Measurements from ENCODE around the gene VTCN1.
"Not testable (repeated sequence)": the region's sequence is repeated elsewhere in the genome, so short reads cannot be mapped to it uniquely, and the experiment has no call there.

Gene VTCN1

DNA sequence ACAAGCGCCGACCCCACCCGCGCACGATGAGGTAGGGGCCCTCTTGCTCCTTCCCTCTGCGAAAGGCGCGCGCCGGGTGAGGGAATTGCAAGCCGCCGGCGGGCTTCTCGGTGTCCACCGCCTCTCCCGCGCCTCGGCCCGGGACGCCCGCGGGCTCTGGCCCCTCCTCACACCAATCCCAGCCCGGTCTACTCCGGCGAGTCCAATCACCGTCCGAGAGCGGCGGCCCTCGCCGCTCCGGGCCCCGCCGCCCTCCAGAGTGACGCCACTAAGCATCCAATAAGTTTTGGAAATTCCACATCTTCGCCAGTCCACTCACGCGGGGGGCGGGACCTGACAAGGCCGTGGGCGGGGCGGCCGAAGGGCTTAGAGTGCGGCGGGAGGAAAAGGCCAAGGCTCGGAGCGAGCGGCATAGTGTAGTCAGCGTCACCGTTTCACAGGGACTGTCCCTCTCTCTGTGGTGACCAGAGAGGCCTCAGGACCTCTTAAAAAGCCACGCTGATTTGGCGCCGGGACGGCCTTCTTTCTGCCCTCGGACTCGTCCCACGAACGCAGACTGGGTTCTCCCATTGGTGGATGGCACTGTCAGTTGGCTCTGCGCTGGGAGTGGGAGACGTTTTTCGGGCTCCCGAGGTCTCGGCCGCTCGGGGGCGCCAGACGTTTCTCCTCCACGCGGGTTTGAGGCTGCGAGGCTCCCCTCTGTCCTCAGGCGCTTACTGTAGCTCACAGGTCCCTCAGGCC is 89.0 kb downstream of the VTCN1 start, which contains the start of gene TRIM45:
Gene TRIM45 (minus strand): TSS at position 161 of the 741 bp plus-strand sequence. CDS start 548 bp downstream, outside the sequence.
- DNase-seq, result peak; percentile 95

DNA sequence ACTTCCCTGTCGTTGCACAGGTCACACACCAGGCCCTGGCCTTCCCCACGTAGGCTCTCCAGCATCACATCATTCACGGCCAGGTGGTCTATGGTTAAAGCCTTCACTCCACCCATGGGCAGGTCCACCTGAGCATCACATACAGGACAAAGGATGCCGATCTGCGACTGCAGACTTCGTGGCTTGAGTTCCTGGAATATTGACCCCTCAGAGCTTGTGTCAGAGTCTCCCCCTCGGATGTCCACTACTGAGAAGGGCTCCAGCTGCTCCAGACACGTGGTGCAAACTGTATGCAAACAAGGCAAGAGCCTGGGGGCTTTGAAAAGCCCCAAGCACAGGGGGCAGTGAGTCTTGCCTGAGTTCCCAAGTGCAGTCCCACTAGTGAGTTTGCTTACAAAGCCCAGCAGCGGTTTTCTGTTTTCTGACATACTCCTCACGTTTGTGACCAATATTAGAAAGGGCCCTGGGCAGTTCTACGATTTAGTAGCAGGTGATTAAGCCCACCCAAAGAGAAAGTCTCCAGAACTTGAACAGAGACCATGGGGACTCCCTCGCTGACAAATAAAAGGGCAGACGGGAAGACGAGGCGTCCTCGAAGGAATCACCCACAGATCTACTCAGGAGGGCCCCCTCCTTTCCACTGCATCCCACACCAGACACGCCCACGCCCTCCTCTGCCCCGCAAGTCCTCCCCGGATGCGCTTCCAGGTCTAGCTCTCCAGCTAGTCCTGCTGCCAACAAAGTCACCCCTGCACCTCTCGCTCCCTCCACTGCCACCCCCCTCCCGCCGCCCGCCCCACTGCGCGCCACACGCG is 89.7 kb downstream of the VTCN1 start:
- DNase-seq, result peak; percentile 78

DNA sequence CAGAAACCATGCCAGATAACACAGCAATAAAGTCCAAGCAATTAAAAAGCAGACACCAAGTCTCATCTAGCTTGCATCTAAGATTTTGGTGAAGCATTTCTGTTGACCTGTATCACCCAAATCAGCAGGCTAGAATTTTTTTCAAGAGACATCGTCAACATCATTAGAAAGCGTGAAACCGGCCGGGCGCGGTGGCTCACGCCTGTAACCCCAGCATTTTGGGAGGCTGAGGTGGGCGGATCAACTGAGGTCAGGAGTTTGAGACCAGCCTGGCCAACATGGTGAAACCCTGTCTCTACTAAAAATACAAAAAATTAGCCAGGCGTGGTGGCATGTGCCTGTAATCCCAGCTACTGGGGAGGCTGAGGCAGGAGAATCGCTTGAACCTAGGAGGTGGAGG is 91.6 kb downstream of the VTCN1 start:
- DNase-seq, result not testable (repeated sequence)

DNA sequence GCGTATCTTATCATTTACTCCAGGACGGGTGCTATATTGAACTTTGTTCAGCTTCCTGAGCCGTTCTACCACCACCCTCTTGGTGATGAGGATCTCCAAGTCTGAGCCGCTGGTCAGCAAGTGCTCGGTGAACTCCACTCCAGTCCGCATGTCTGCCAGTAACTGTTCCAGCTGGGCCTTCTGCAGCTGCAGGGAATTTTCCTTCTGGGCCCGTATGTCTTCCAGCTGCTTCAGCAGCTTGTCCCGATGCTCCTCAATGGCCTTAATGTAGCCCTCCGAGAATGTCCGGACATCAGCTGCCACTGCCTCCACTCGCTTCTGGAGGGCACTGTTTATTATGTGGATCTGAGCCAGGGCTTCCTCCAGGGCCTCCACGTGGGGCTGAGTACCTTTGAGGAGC is 92.6 kb downstream of the VTCN1 start:
- DNase-seq, result no peak

DNA sequence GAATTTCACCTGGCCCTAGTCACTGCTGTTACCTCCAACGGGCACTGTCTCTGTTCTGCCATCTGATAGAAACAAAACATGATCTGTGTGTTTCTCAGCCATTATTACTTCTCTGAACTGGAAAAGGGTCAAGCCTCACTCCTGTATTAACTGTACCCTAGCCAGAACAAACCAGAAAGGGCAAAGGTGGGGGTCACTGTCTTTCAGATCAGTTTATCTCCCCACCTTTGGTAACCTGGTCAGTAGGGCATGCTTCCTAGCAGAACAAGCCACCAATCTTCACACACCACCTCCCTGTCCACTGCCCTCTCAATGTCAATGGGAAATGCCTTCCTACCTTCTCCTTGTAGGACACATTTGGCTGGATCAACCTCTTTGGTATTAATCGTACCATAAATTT is 93.0 kb downstream of the VTCN1 start:
- DNase-seq, result no peak

DNA sequence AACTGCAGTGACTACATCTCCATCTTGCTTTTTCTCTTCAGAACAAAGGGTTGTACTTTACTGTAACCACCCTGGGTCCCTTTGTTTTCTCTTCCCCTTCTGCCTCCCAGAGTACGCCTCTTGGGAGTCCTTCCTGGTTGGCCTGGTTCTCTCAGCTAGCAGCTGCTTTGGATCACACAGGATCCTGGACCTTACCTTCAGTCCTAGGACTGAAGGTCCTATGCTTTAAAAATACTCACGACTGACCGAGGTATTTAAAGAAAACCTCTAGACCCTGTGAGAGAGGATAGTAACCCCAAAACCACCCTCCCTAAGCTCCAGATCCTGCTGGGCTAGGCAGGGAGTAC is 94.0 kb downstream of the VTCN1 start:
- no peak for DNase-seq

DNA sequence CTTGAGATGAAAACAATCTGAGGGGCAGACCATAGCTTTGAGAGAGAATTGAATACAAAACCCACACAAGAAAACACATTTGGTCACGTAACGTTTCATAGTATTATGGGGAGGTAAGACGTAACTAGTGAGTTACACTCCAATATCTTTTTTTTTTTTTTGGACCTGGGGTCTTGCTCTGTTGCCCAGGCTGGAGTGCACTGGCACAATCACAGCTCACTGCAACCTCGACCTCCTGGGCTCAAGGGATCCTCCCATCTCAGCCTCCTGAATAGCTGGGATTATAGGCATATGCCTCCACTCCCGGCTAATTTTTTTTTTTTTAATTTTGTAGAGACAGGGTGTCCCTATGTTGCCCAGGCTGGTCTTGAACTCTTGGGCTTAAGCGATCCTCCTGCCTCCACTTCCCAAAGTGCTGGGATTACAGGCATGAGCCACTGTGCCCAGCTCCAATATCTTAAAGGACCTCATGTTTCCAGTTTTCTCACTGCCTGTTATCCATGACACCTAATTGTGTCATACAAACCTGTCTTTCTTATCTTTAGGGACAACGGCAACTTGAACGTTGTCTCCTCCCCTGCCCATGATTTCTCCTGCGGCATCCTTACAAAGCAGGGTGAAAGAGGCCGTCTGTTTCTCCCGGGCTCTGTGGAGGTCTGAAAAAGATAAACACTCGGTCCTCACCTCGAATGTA is 94.5 kb downstream of the VTCN1 start:
- DNase-seq, result no peak

DNA sequence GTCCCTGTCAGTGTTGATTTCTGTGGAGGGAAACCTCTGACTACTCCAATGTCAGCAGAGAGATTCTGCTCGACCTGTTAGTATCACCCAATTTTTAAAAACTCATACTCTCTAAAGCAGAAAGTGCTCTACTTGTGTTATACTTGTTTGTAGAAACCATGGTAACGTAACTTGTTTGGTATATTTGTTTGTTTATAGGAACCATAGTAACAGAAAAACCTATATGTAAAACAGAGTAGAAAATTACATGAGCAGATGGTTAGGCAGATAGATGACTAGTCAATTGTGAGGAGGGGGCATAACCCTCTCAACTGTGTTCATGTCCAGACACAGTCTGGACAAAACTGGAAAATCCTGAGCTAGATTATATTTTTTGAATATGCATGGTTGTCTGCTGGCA is 95.8 kb downstream of the VTCN1 start:
- DNase-seq, result peak; percentile 56

DNA sequence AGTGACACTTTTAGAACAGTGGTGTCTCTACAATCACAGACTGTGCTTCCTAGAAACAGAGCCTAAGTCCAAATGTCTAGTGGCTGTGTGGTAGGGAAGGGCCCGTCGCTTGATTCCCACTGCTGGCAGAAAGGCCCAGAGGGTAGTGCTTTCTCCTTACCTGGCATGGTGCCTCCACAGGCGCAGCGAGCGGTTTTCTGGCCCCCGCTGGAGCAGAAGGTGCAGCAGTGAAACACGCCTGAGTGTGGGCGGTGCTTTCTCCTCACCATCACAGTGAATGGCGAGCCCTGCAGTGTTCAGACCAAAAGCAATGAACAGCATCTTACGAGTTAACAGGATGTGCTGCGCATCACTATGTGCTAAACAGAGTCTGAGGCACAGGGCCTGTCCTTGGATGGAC is 97.5 kb downstream of the VTCN1 start:
- no peak for DNase-seq

DNA sequence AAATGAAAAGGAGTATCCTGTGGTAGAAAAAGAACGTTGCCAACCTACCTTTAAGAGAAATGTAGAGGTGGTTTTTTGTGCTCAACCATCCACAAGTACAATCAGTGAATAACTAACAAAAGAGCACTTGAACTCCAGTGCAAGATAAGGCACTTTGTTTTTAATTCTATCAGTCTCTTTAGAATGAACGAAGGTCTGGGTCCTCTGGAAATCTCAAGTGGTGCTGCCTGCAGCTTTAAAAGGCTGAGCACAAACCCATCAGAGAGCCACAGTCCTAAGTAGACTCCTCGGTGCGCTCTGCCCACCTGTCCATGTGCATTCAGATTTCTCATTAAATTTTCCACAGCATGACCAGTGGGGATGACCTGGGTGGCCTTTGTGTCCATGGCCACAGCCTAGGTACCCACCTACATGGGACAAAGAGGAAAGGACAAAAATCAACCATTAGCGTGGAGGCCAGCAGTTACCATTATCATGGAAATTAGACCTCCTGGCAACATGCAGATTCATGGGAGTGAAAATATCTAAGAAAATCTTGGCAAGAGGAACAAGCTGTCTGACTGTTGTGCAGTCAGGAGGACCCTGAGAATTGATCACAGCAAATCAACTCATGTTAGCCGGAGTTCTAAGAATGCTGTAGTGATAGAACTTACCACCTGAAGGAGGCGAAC is 98.5 kb downstream of the VTCN1 start:
- no peak for DNase-seq

DNA sequence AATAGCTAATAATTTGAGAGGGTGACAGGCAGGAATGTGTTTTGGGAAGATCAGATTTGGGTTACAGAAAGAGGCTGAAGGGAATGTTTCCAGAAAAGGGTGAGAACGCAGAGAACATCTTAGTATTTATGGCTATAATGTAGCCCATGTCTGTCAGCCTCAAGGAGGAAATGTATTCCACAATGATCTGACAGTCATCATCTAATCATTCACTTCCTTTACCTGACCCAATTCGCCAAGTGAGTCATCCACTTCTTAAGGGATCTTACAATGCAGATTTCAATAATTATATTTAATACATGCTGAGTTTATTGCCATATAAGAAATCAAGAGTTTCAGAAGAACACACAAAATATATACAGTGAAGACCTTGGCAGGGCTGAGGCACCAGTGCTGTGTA is 100.0 kb downstream of the VTCN1 start:
- no peak for DNase-seq

DNA sequence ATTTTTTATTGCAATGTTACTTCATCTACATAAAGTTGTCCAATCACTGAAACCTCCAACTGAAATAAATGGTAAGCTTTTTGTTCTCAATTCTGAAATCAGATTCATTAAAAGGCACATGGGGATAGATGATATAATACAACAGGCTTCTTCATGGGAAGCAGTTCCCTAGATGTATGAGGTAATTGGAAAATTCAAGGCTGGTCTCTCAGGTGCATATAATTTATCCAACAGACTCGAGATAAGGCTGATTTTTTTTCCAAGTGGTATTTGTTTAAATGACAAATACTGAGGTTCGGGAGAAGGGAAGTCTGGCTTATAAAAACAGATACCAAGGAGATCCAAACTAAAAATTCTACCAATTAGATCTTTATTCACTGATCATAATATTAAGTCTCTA is 103.4 kb downstream of the VTCN1 start:
- DNase-seq, result no peak

DNA sequence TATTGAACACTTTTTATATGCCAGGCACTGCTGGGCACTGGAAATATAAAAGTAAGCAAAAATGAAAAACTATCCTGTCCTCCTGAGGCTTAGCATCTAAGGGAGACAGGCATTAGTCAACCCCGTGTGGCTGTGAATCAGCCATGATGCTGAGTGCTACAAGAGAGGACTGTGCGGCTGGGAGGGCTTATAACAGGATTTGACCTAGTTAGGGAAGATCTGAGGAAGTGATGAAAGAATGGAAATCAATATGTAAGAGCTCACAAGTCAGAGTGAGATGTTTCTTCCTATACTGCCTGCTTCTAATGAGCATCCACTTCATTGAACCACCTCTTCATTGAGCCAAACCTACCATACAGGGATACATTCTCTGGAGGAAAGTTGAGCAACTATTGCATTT is 104.2 kb downstream of the VTCN1 start:
- DNase-seq, result no peak

DNA sequence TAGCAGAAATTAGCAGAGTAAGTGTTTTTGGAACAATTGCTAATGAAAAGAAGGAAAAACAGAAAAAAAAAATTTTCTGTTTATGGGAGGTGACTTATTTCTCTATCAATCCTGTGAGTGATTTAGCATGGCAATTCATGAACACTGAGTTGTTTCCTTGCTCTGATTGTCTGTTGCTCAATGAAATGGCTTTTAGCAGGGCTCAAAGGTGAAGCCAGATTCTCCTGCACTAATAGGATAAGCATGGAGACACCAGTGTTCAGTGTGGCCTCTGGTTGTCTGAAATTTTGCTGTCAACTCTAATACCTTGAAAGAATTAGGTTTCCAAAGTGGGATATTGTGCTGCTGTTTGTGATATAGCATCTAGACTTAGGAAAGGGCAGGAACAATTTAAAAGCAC is 105.0 kb downstream of the VTCN1 start:
- DNase-seq, result no peak

DNA sequence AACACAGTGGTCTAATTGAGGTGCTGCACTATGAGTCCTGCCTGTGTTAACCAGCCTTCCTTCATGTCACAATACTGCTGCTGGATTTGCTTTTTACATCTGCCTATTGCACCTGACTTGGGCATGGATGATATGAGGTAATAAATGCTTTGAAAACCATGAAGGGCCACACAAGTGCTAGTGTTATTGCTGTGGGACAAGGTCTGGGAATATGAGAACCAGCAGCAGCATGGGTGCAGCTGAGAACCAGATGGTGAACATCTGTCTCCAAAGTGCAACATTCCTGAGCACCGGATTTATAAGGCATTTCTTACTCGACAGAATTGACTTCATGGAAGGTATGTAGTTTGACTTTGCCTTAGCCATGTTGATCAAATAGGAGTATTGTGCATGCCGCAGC is 105.7 kb downstream of the VTCN1 start:
- DNase-seq, result no peak

DNA sequence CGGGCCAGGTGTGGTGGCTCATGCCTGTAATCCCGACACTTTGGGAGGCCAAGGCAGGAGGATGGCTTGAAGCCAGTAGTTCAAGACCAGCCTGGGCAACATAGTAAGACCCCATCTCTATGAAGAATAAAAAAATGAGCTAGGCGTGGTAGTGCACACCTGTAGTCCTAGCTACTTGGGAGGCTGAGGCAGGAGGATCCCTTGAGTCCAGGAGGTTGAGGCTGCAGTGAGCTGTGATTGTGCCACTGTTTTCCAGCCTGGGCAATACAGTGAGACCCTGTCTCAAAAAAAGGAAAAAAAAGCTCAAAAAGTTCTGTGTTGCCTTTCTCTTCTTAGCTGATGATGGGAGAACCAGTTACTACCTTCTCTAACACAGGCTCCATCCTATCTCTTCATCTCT is 108.9 kb downstream of the VTCN1 start:
- DNase-seq, result not testable (repeated sequence)

DNA sequence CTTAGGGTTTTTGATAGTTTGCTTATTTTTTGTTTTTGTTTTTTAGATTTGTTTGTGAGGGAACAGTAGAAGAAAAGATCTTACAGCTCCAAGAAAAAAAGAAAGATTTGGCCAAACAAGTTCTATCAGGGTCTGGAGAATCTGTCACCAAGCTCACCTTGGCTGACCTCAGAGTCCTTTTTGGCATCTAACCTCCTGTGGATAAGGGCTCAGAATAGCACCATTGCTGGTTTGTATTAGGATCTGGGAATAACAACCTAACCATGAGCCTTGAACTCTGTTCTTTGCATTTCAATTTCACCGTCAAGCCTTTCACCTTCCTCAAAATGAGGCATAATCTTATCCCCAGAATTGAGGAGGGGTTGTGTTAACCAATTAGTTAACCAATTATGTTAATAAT is 109.4 kb downstream of the VTCN1 start:
- DNase-seq, result no peak

DNA sequence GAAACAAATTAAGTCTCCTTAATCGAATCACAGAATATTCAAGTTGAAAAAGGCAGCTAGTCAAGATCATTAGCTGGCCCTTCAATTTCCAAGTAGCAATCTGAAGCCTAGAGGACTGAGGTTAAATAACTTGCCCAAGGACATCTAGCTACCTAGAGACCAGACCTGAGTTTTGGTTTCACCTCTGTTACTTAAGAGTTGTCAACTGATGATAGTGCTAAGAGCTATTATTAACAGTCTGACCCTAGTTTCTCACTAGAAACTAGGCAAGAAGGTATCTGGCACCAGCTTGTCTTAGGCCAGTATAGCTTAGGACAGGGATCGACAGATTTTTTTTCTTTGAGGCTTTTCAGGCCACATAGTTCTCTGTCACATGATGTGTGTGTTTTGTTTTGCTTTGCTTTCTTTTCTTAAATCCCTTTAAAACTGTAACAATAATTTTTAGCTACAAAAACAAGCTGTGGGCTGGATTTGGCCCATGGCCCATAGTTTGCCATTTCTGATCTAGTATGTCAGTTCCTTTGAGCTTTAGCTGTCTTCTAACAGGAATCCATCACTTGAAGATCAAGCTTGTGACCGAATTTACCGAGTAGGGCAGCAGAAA is 112.3 kb downstream of the VTCN1 start:
- DNase-seq, result no peak

DNA sequence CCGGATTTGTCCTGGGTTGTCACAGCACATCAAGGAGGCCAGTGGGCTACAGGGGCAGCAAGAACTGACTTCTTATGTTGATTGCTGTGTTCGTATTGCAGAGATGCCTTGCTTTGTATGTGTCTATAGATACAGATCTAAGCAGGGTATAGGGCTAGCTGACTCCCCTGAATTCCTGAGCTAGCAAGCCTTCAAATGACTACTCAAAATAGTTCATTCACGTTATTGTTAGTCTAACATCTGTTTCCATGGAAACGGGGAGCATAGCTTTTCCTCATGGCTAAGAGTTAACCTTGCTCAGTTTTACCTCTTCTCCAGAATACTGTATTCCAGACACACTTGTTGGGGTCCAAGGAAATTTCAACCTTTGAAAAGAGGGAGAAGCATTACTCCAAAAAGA is 113.3 kb downstream of the VTCN1 start:
- no peak for DNase-seq

DNA sequence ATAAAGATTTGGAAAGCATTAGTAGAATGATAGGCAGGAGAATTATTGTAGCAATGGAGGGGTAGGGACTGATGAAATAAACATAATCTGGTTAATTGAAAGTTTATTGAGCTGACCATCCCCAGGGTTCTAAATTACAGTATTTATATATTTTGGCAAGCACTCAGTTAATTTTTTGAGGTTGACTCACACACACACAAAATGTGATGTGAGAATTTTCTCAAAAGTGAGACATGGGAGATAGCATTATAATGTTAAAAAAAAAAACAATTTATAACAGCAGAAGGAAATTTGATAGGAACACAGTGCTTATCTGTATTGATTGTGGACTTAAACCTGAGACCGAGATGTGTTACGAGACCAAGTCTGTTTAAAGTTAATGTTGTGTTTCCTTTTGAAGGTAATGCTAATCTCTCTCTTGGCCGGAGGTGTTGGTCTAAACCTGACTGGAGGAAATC is 113.7 kb downstream of the VTCN1 start:
- DNase-seq, result no peak

DNA sequence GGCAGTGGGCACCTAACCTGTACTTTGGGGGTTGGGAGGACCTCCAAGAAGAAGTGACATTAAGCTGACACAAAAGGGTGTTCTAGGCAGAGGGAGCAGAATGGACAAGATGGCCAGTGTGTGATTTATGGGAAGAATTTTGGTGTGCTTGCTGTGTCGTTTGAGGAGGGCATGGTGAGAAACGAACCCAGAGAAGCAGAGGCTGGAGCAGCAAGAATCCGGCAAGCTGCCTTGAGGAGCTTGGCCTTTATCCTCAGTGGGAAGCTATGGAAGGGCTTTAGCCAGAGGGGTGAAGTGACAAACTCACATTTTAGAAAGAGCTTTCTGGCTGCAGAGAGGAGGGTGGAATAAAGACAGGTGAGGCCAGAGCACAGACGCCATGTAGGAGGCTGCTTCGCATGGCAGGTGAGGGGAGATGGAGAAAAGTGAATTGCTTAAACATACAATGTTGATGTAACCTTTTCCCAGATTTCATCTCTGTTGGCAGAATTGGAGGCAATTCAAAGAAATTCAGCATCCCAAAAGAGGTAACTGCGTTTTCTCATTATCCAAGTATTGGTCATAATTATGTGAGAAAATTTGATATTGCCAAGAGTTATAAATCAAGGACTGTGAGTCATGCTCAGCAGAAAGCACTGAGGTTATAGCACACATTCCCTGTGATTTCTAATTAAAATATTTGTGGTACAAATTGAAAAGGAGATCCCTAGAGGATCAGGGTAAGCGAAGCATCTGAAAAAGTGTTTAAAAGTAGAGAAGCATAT is 115.7 kb downstream of the VTCN1 start:
- DNase-seq, result no peak
